ENCODE measurements around the gene LRP1B.
"Not testable (repeated sequence)": the region's sequence is repeated elsewhere in the genome, so short reads cannot be mapped to it uniquely, and the experiment has no call there.

Gene LRP1B

DNA sequence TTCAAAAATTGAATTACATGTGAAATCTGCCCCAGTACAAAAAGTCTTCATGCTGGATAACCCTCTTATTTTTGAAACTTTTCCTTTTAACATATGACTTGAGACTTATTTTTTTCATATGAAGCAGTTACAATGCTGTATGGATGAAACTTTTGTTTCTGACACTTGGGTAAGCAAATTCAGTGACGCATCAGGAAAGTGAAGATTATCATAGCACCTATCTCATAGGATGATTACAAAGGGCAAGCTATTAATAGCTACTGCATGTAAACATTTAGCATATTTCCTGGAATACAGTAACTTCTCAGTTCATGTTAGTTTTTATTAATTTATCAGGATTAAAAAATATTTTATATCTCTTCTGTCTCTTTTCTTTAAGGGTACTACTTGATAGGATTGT, 1109.2 kb downstream of the LRP1B start:
- Mint-ChIP-seq H3K27me3 (ENCODE audit: low read depth) (no peaks in the 10 kb centered on the region), H3K27ac (no peak overlapping the region), H3K9me3 (peaks cover 16% of the 10 kb centered on the region), H3K4me1 (ENCODE audit: low read depth) (no peaks in the 10 kb centered on the region), H3K4me3 (no peak overlapping the region), H3K36me3 (ENCODE audit: low read depth) (no peaks in the 10 kb centered on the region)
- no peak for DNase-seq (ENCODE audit: low spot score)

- Mint-ChIP-seq H3K36me3 (ENCODE audit: low read depth) (no peaks in the 10 kb centered on the region), H3K27me3 (ENCODE audit: low read depth) (no peaks in the 10 kb centered on the region), H3K4me1 (ENCODE audit: low read depth) (no peaks in the 10 kb centered on the region), H3K9me3 (peaks cover 16% of the 10 kb centered on the region), H3K4me3 (no peak overlapping the region), H3K27ac (no peak overlapping the region)
- no peak for DNase-seq (ENCODE audit: low spot score)
Measured at GRCh38 chr2:141021109-141021508, 1109.7 kb downstream of the LRP1B start.

- Mint-ChIP-seq H3K4me3 (no peak overlapping the region), H3K9me3 (peaks cover 17% of the 10 kb centered on the region), H3K27me3 (ENCODE audit: low read depth) (no peaks in the 10 kb centered on the region), H3K4me1 (ENCODE audit: low read depth) (no peaks in the 10 kb centered on the region), H3K36me3 (ENCODE audit: low read depth) (no peaks in the 10 kb centered on the region), H3K27ac (no peak overlapping the region)
- no peak for DNase-seq (ENCODE audit: low spot score)
Measured at GRCh38 chr2:141020346-141020745, 1110.5 kb downstream of the LRP1B start.

DNA sequence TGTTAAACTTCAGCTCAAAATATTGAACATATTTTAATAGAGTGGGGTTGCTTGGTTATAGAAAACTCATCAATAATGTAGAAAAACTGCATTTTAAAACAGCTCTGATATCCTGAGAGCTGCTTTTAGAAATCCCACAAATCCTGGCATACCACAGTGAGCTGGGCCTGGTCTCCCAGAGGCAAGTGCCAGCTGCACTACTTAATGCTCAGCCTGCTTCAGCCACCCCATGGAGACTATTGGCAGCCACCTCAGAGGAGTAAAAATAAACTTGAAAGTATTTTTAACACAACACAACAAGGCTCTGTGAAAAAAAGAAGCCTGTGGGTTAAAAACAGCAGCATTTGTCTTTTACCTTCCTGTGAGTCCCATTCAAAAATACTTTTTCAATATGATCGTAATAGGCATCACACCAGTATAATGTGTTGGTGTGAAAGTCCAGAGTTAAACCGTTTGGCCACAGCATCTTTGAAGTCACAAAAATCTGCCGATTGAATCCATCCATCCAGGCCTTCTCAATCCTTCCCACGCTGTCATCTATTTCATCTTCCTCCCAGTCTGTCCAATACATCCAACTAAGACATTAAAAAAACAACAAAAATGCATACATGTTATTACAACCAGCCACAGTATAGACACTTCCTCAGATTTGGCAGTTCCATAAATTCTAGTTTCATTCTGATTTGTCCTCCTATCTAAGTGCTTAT, 1115.3 kb downstream of the LRP1B start:
- Mint-ChIP-seq H3K9me3 (peaks cover 13% of the 10 kb centered on the region), H3K36me3 (ENCODE audit: low read depth) (no peaks in the 10 kb centered on the region), H3K4me3 (no peak overlapping the region), H3K27me3 (ENCODE audit: low read depth) (no peaks in the 10 kb centered on the region), H3K27ac (no peak overlapping the region), H3K4me1 (ENCODE audit: low read depth) (no peaks in the 10 kb centered on the region)
- DNase-seq (ENCODE audit: low spot score): no peak

GRCh38 chr2:141003967-141004657, 1126.7 kb downstream of the LRP1B start:
- no peaks in the 10 kb centered on the region for H3K27me3 Mint-ChIP-seq (ENCODE audit: low read depth)
- no peaks in the 10 kb centered on the region for H3K36me3 Mint-ChIP-seq (ENCODE audit: low read depth)
- no peak overlapping the region for H3K4me3 Mint-ChIP-seq
- no peaks in the 10 kb centered on the region for H3K4me1 Mint-ChIP-seq (ENCODE audit: low read depth)
- H3K9me3 Mint-ChIP-seq: peaks cover 21% of the 10 kb centered on the region
- no peak for DNase-seq (ENCODE audit: low spot score)
- H3K27ac Mint-ChIP-seq: no peak overlapping the region

DNA sequence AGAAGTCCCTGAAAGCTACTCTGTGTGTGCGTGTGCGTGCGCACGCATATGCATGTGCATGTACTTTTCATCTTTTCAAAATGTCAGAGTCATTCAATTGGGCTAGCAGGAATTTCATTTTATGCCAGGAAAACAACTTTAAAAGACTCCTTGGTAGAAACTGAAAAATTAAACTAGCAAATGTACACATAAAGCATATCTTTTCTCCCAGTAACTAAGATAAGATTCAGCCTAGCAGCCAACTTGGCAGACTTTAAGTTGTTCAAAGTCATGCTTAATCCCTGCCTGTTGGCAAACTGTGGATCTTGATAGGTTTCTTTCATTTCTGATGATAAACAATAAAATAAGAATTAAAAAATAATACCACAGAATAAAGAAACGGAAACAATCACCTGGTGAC, 1129.1 kb downstream of the LRP1B start:
- no peaks in the 10 kb centered on the region for H3K36me3 Mint-ChIP-seq (ENCODE audit: low read depth)
- H3K9me3 Mint-ChIP-seq: peaks cover 21% of the 10 kb centered on the region
- no peaks in the 10 kb centered on the region for H3K4me1 Mint-ChIP-seq (ENCODE audit: low read depth)
- no peaks in the 10 kb centered on the region for H3K27me3 Mint-ChIP-seq (ENCODE audit: low read depth)
- H3K27ac Mint-ChIP-seq: no peak overlapping the region
- DNase-seq (ENCODE audit: low spot score): no peak
- no peak overlapping the region for H3K4me3 Mint-ChIP-seq

DNA sequence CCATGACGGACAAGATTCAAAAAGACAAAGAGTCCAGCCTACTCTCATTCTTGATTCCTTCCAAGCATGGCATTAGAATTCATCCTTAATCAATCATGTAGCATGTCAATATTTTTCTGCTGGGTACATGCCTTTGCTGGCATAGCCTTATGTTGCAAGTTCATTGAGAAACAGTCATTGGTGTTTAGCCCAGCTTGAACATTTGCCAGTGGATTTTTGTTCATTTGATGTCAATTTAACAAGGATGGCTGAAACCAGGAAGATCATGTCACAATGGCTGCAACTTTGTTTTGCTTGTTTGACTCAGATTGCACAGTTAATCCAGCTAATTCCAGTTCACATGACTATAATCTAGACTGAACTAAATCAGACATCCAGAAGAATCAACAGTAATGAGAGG, 1132.2 kb downstream of the LRP1B start:
- Mint-ChIP-seq H3K9me3 (peaks cover 18% of the 10 kb centered on the region), H3K27me3 (ENCODE audit: low read depth) (no peaks in the 10 kb centered on the region), H3K36me3 (ENCODE audit: low read depth) (no peaks in the 10 kb centered on the region), H3K4me3 (no peak overlapping the region), H3K4me1 (ENCODE audit: low read depth) (no peaks in the 10 kb centered on the region), H3K27ac (no peak overlapping the region)
- DNase-seq (ENCODE audit: low spot score): no peak

DNA sequence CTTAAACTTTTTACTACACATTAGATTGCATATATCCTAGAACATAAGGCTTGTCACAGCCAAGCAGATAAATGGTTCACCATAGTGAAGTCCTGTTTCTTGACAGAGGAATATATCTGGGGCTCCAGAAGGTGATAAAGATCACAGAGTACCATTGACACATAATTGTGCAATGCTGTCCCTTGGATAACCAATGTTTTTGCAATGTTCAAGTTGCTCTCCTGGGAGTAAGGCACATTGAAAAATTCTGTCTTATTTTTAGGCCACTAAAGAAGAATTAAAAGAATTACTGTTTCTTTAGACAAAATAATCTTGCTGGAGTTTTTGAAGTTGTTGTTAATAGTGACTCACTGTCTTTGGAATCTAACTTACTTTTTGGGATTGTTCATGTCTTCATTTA, 1132.8 kb downstream of the LRP1B start:
- no peak overlapping the region for H3K4me3 Mint-ChIP-seq
- DNase-seq (ENCODE audit: low spot score): no peak

GRCh38 chr2:140994856-140995255, 1136.0 kb downstream of the LRP1B start:
- Mint-ChIP-seq H3K4me3 (no peak overlapping the region), H3K27ac (no peak overlapping the region), H3K4me1 (ENCODE audit: low read depth) (no peaks in the 10 kb centered on the region), H3K27me3 (ENCODE audit: low read depth) (no peaks in the 10 kb centered on the region), H3K36me3 (ENCODE audit: low read depth) (no peaks in the 10 kb centered on the region), H3K9me3 (peaks cover 16% of the 10 kb centered on the region)
- no peak for DNase-seq (ENCODE audit: low spot score)

More for the DNA sequence above, 1132.8 kb downstream of the LRP1B start:
- Mint-ChIP-seq H3K27me3 (ENCODE audit: low read depth) (no peaks in the 10 kb centered on the region), H3K4me1 (ENCODE audit: low read depth) (no peaks in the 10 kb centered on the region), H3K27ac (no peak overlapping the region), H3K9me3 (peaks cover 17% of the 10 kb centered on the region), H3K36me3 (ENCODE audit: low read depth) (no peaks in the 10 kb centered on the region)

GRCh38 chr2:140990416-140990815, 1140.4 kb downstream of the LRP1B start:
- Mint-ChIP-seq H3K36me3 (ENCODE audit: low read depth) (no peaks in the 10 kb centered on the region), H3K4me3 (no peak overlapping the region)

GRCh38 chr2:140988597-140988996, 1142.2 kb downstream of the LRP1B start:
- H3K36me3 Mint-ChIP-seq (ENCODE audit: low read depth): no peaks in the 10 kb centered on the region
- H3K27ac Mint-ChIP-seq: no peak overlapping the region
- H3K4me3 Mint-ChIP-seq: no peak overlapping the region
- peaks cover 18% of the 10 kb centered on the region for H3K9me3 Mint-ChIP-seq
- H3K27me3 Mint-ChIP-seq (ENCODE audit: low read depth): no peaks in the 10 kb centered on the region
- no peak for DNase-seq (ENCODE audit: low spot score)
- no peaks in the 10 kb centered on the region for H3K4me1 Mint-ChIP-seq (ENCODE audit: low read depth)

More at GRCh38 chr2:140990416-140990815, 1140.4 kb downstream of the LRP1B start:
- H3K4me1 Mint-ChIP-seq (ENCODE audit: low read depth): no peaks in the 10 kb centered on the region
- no peak for DNase-seq (ENCODE audit: low spot score)
- H3K27me3 Mint-ChIP-seq (ENCODE audit: low read depth): no peaks in the 10 kb centered on the region
- H3K9me3 Mint-ChIP-seq: peaks cover 12% of the 10 kb centered on the region
- H3K27ac Mint-ChIP-seq: no peak overlapping the region

- H3K36me3 Mint-ChIP-seq (ENCODE audit: low read depth): no peaks in the 10 kb centered on the region
- no peaks in the 10 kb centered on the region for H3K4me1 Mint-ChIP-seq (ENCODE audit: low read depth)
- no peak overlapping the region for H3K4me3 Mint-ChIP-seq
- no peak overlapping the region for H3K27ac Mint-ChIP-seq
- no peak for DNase-seq (ENCODE audit: low spot score)
- H3K27me3 Mint-ChIP-seq (ENCODE audit: low read depth): no peaks in the 10 kb centered on the region
- H3K9me3 Mint-ChIP-seq: peaks cover 22% of the 10 kb centered on the region
Measured at GRCh38 chr2:140986456-140986855, 1144.4 kb downstream of the LRP1B start.

DNA sequence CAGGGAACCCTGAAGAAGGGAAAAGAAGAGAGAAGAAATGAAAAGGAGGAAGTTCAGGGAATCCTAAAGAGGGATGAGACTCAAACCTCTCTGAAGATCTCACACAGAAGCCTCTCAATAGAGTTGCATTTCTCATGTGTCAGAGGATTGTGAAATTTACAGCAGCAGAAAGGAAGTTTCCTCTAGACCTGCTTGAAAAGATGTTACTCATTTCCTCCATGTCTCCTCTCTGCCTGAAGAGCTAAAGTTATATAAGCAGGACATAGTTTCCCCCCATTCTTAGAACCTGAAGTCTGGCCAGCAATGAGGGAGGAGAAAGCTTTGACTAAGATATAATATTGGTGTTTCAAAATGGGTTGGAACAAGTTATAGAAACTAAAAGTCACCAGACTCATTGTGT, 1155.6 kb downstream of the LRP1B start:
- no peak for DNase-seq (ENCODE audit: low spot score)
- Mint-ChIP-seq H3K4me1 (ENCODE audit: low read depth) (no peaks in the 10 kb centered on the region), H3K9me3 (peaks cover 28% of the 10 kb centered on the region), H3K27ac (no peak overlapping the region), H3K27me3 (ENCODE audit: low read depth) (no peaks in the 10 kb centered on the region), H3K36me3 (ENCODE audit: low read depth) (no peaks in the 10 kb centered on the region), H3K4me3 (no peak overlapping the region)

GRCh38 chr2:140972724-140973123, 1158.1 kb downstream of the LRP1B start:
- no peaks in the 10 kb centered on the region for H3K27me3 Mint-ChIP-seq (ENCODE audit: low read depth)
- H3K27ac Mint-ChIP-seq: no peak overlapping the region
- peaks cover 44% of the 10 kb centered on the region for H3K9me3 Mint-ChIP-seq
- no peak for DNase-seq (ENCODE audit: low spot score)
- no peaks in the 10 kb centered on the region for H3K36me3 Mint-ChIP-seq (ENCODE audit: low read depth)
- H3K4me1 Mint-ChIP-seq (ENCODE audit: low read depth): no peaks in the 10 kb centered on the region
- no peak overlapping the region for H3K4me3 Mint-ChIP-seq

DNA sequence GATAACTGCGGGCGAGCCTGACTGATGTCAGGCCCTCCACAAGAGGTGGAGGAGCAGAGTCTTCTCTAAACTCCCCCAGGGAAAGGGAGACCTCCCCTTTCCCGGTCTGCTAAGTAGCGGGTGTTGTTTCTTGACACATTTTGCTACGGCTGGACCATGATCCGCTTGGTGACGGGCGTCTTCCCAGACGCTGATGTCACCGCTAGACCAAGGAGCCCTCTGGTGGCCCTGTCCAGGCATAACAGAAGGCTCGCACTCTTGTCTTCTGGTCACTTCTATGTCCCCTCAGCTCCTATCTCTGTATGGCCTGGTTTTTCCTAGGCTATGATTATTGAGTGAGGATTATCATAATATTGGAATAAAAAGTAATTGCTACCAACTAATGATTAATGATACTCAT, 1166.5 kb downstream of the LRP1B start:
- H3K27me3 Mint-ChIP-seq (ENCODE audit: low read depth); H3K4me3 Mint-ChIP-seq; H3K4me1 Mint-ChIP-seq (ENCODE audit: low read depth): not testable (repeated sequence)

More for the DNA sequence above, 1166.5 kb downstream of the LRP1B start:
- DNase-seq (ENCODE audit: low spot score); H3K36me3 Mint-ChIP-seq (ENCODE audit: low read depth); H3K27ac Mint-ChIP-seq: not testable (repeated sequence)
- H3K9me3 Mint-ChIP-seq: peaks cover 14% of the 10 kb centered on the region
